SJCRH30 (cell line): ENCODE measurements around the gene VGF. TPM values are rescaled to one million over a fixed set of nuclear protein-coding genes. Genes with fewer than 3 reads are reported as not detected.
"Not testable (repeated sequence)": the region's sequence is repeated elsewhere in the genome, so short reads cannot be mapped to it uniquely, and the experiment has no call there.

Source experiments
- DNase-seq, 2 experiments: peaks; one replicate each; pipeline ENCODE4 v3.0.0-alpha.2; 2015 to 2020
- H3K27ac ChIP-seq: fragments of 250-450 bp; sonication (Bioruptor Pico); 2 replicates; pipeline ENCODE4 v1.5.1; 2020; ENCODE audit warnings: mild to moderate bottlenecking, moderate library complexity
- H3K27me3 ChIP-seq: fragments of 250-450 bp; sonication (Bioruptor Pico); 2 replicates; pipeline ENCODE4 v1.5.1; 2020; ENCODE audit warnings: mild to moderate bottlenecking, moderate library complexity
- H3K36me3 ChIP-seq: fragments of 250-450 bp; sonication (Bioruptor Pico); 2 replicates; pipeline ENCODE4 v1.5.1; 2020; ENCODE audit warnings: mild to moderate bottlenecking, moderate library complexity
- H3K4me1 ChIP-seq: fragments of 250-450 bp; sonication (Bioruptor Pico); 2 replicates; pipeline ENCODE4 v1.5.1; 2020; ENCODE audit warnings: mild to moderate bottlenecking, moderate library complexity
- H3K4me3 ChIP-seq: fragments of 250-450 bp; sonication (Bioruptor Pico); 2 replicates; pipeline ENCODE4 v1.5.1; 2020; ENCODE audit warnings: mild to moderate bottlenecking, moderate library complexity
- H3K9me3 ChIP-seq: fragments of 250-450 bp; sonication (Bioruptor Pico); replicated peaks from 2 replicates; pipeline ENCODE4 v1.5.1; 2020; ENCODE audit warnings: mild to moderate bottlenecking, moderate library complexity
- total RNA-seq: library from RNA; depleted of rRNA; stranded (reverse); fragments of >200 nt; shearing (Covaris generic); gene quantifications from 2 replicates; pipeline ENCODE4 v1.2.3, GENCODE V29; 2014

Gene VGF
- total RNA-seq, 1 experiment from 2014 or later, result 0.10 TPM

- peaks cover 3% of the 10 kb centered on the region; the same call in 1 of the 2 replicates for H3K4me1 ChIP-seq
- H3K4me3 ChIP-seq, result peak within 1 kb of the TSS; percentile 95
- no peaks in the 10 kb centered on the region for H3K9me3 ChIP-seq
- DNase-seq, result peak; percentile 97 to 98
- H3K27ac ChIP-seq, result peak within 1 kb of the TSS; percentile 42; the same call in 1 of the 2 replicates
- no peaks in the 10 kb centered on the region for H3K36me3 ChIP-seq
- H3K27me3 ChIP-seq, result peaks cover 14% of the 10 kb centered on the region; the same call in 1 of the 2 replicates
Observed at GRCh38 chr7:101153969-101154692, 11.2 kb downstream of the VGF start, which contains the start of gene AP1S1. Gene AP1S1, plus strand, starts transcription at chr7:101154476. Its CDS starts 39 bp downstream, at chr7:101154515.

- no peak overlapping the region for H3K4me3 ChIP-seq
- DNase-seq, result no peak
- no peaks in the 10 kb centered on the region for H3K36me3 ChIP-seq
Observed at GRCh38 chr7:101151908-101152651, 13.3 kb downstream of the VGF start.

GRCh38 chr7:101140746-101141382 lies 24.5 kb downstream of the VGF start:
- Histone ChIP-seq H3K4me1 (peaks cover 14% of the 10 kb centered on the region), H3K36me3 (no peaks in the 10 kb centered on the region), H3K27me3 (peaks cover 5% of the 10 kb centered on the region; the same call in 1 of the 2 replicates), H3K27ac (no peak overlapping the region), H3K9me3 (no peaks in the 10 kb centered on the region), H3K4me3 (no peak overlapping the region)
- DNase-seq, result no peak

More at GRCh38 chr7:101151908-101152651, 13.3 kb downstream of the VGF start:
- H3K27me3 ChIP-seq, result peaks cover 27% of the 10 kb centered on the region
- H3K4me1 ChIP-seq, result peaks cover 3% of the 10 kb centered on the region; the same call in 1 of the 2 replicates
- H3K9me3 ChIP-seq, result no peaks in the 10 kb centered on the region
- H3K27ac ChIP-seq, result no peak overlapping the region

- Histone ChIP-seq H3K27ac (no peak overlapping the region), H3K27me3 (0 out of 2 replicates have a peak, but pooled peaks cover 5% of the 10 kb centered on the region), H3K9me3 (no peaks in the 10 kb centered on the region), H3K36me3 (no peaks in the 10 kb centered on the region), H3K4me3 (no peak overlapping the region), H3K4me1 (peaks cover 14% of the 10 kb centered on the region)
- DNase-seq, result peak in 1 of 2 experiments; percentile 49
Observed at GRCh38 chr7:101140339-101140699, 25.1 kb downstream of the VGF start.

- DNase-seq, result peak; percentile 94 to 96
- Histone ChIP-seq H3K9me3 (no peaks in the 10 kb centered on the region), H3K4me3 (peak overlapping the region; percentile 44), H3K36me3 (no peaks in the 10 kb centered on the region), H3K27me3 (no peaks in the 10 kb centered on the region), H3K4me1 (peaks cover 11% of the 10 kb centered on the region), H3K27ac (peak overlapping the region; percentile 87)
Observed at GRCh38 chr7:101138213-101138870, 27.0 kb downstream of the VGF start.

GRCh38 chr7:101137651-101138212 lies 27.6 kb downstream of the VGF start:
- no peaks in the 10 kb centered on the region for H3K36me3 ChIP-seq
- peaks cover 11% of the 10 kb centered on the region for H3K4me1 ChIP-seq
- no peak for DNase-seq
- peak overlapping the region; percentile 44; the same call in 1 of the 2 replicates for H3K4me3 ChIP-seq
- no peaks in the 10 kb centered on the region for H3K27me3 ChIP-seq
- H3K9me3 ChIP-seq, result no peaks in the 10 kb centered on the region
- H3K27ac ChIP-seq, result peak overlapping the region; percentile 87

- Histone ChIP-seq H3K9me3 (no peaks in the 10 kb centered on the region), H3K36me3 (no peaks in the 10 kb centered on the region), H3K4me3 (no peak overlapping the region), H3K27ac (no peak overlapping the region), H3K4me1 (peaks cover 11% of the 10 kb centered on the region), H3K27me3 (no peaks in the 10 kb centered on the region)
- DNase-seq, result no peak
Observed at GRCh38 chr7:101134399-101134980, 30.9 kb downstream of the VGF start.

GRCh38 chr7:101133621-101134398 lies 31.6 kb downstream of the VGF start:
- no peak for DNase-seq
- no peak overlapping the region for H3K27ac ChIP-seq
- H3K9me3 ChIP-seq, result no peaks in the 10 kb centered on the region
- no peaks in the 10 kb centered on the region for H3K27me3 ChIP-seq
- H3K4me3 ChIP-seq, result no peak overlapping the region
- peaks cover 7% of the 10 kb centered on the region for H3K4me1 ChIP-seq
- no peaks in the 10 kb centered on the region for H3K36me3 ChIP-seq

GRCh38 chr7:101132626-101133600 lies 32.5 kb downstream of the VGF start:
- H3K27ac ChIP-seq, H3K36me3 ChIP-seq, H3K4me3 ChIP-seq, DNase-seq, H3K4me1 ChIP-seq, H3K27me3 ChIP-seq, H3K9me3 ChIP-seq: not testable (repeated sequence)

GRCh38 chr7:101129603-101130117 lies 35.7 kb downstream of the VGF start:
- Histone ChIP-seq H3K9me3 (no peaks in the 10 kb centered on the region), H3K36me3 (no peaks in the 10 kb centered on the region), H3K27me3 (no peaks in the 10 kb centered on the region), H3K27ac (no peak overlapping the region), H3K4me3 (no peak overlapping the region), H3K4me1 (peaks cover 11% of the 10 kb centered on the region; the same call in 1 of the 2 replicates)
- no peak for DNase-seq

- DNase-seq, result no peak
- no peaks in the 10 kb centered on the region for H3K9me3 ChIP-seq
- H3K4me1 ChIP-seq, result peaks cover 17% of the 10 kb centered on the region
- no peak overlapping the region for H3K27ac ChIP-seq
- no peaks in the 10 kb centered on the region for H3K36me3 ChIP-seq
- H3K27me3 ChIP-seq, result no peaks in the 10 kb centered on the region
- H3K4me3 ChIP-seq, result no peak overlapping the region
Observed at GRCh38 chr7:101128040-101128834, 37.1 kb downstream of the VGF start.
